H1 (cell line): ENCODE measurements around the gene EBF3. TPM values are rescaled to one million over a fixed set of nuclear protein-coding genes. Genes with fewer than 3 reads are reported as not detected.

Experiments
- CTCF ChIA-PET: fragments of 300-600 bp; sonication (Branson Sonifier 250); formaldehyde crosslinking; loops from one replicate; lab custom pipeline; 2021; ENCODE audit not compliant: partially characterized antibody; lab: Charles Lee
- POLR2A ChIA-PET: fragments of 300-600 bp; sonication (Branson Sonifier 250); formaldehyde crosslinking; loops from one replicate; lab custom pipeline; 2021; ENCODE audit warnings: inconsistent platforms; ENCODE audit not compliant: partially characterized antibody; lab: Charles Lee
- DNase-seq, 2 experiments: peaks; one replicate each; pipeline versions ENCODE4 v3.0.0 to v3.0.0-alpha.2; 2010 to 2022; ENCODE audit warnings: low spot score in 2 of 2, low read depth in 1 of 2, mixed read lengths in 1 of 2
- FAIRE-seq: peaks from 2 replicates; lab custom pipeline; 2011; peaks lifted over from hg19 to GRCh38; lab: Jason Lieb, UNC
- H2AFZ ChIP-seq: 2 replicates; pipeline ENCODE4 v1.8.1; 2012; ENCODE audit warnings: low read length, inconsistent platforms
- H2AK5ac ChIP-seq: 2 replicates; pipeline ENCODE4 v1.6.1; 2013; ENCODE audit warnings: low read depth, low read length
- H2BK120ac ChIP-seq: replicated peaks from 2 replicates; pipeline ENCODE3; 2013; ENCODE audit warnings: low read depth, low read length, inconsistent platforms
- H2BK12ac ChIP-seq: 2 replicates; pipeline ENCODE4 v1.6.1; 2013; ENCODE audit warnings: low read depth, low read length
- H2BK15ac ChIP-seq: 2 replicates; pipeline ENCODE4 v1.6.1; 2013; ENCODE audit warnings: low read length
- H2BK20ac ChIP-seq: 2 replicates; pipeline ENCODE4 v1.6.1; 2013; ENCODE audit warnings: low read length
- H2BK5ac ChIP-seq: 2 replicates; pipeline ENCODE4 v1.6.1; 2013; ENCODE audit warnings: low read depth, low read length
- H3K14ac ChIP-seq: 2 replicates; pipeline ENCODE4 v1.6.1; 2013; ENCODE audit warnings: inconsistent platforms; ENCODE audit not compliant: insufficient read length
- H3K18ac ChIP-seq: 2 replicates; pipeline ENCODE4 v1.6.1; 2013; ENCODE audit warnings: low read length; ENCODE audit errors: extremely low read depth
- H3K23ac ChIP-seq: 2 replicates; pipeline ENCODE4 v1.6.1; 2013; ENCODE audit warnings: inconsistent platforms; ENCODE audit not compliant: insufficient read length
- H3K23me2 ChIP-seq: 2 replicates; pipeline ENCODE4 v1.6.1; 2013; ENCODE audit warnings: low read depth, low read length
- H3K27ac ChIP-seq: 2 replicates; pipeline ENCODE4 v1.6.1; 2011; ENCODE audit warnings: low read depth, low read length, inconsistent platforms
- H3K27me3 ChIP-seq, 4 experiments: replicated peaks in 1 of 4; 1 replicate in 1 of 4; 2 replicates in 3 of 4; pipeline versions ENCODE4 v1.6.1 to v1.8.1; 2011 to 2013; ENCODE audit warnings: low read length in 3 of 4, mild to moderate bottlenecking in 3 of 4, inconsistent platforms in 2 of 4, mixed read lengths in 2 of 4, moderate library complexity in 1 of 4; ENCODE audit not compliant: control insufficient read depth in 3 of 4, insufficient read depth in 3 of 4; ENCODE audit errors: extremely low read depth in 1 of 4
- H3K36me3 ChIP-seq, 4 experiments: 2 replicates each; pipeline versions ENCODE4 v1.6.1 to v1.8.1; 2011 to 2013; ENCODE audit warnings: mild to moderate bottlenecking in 4 of 4, low read length in 3 of 4, moderate library complexity in 2 of 4, control low read depth in 1 of 4, inconsistent platforms in 1 of 4; ENCODE audit not compliant: insufficient read depth in 4 of 4, control insufficient read depth in 2 of 4
- H3K4ac ChIP-seq: replicated peaks from 2 replicates; pipeline ENCODE3; 2013; ENCODE audit warnings: low read length, low read depth, mixed read lengths, inconsistent platforms; ENCODE audit not compliant: insufficient read length
- H3K4me1 ChIP-seq, 4 experiments: replicated peaks in 1 of 4; 1 replicate in 1 of 4; 2 replicates in 3 of 4; pipeline versions ENCODE4 v1.6.1 to v1.8.1; 2011 to 2013; ENCODE audit warnings: low read length in 3 of 4, inconsistent platforms in 2 of 4, mixed read lengths in 1 of 4; ENCODE audit not compliant: insufficient read depth in 4 of 4, control insufficient read depth in 3 of 4
- H3K4me2 ChIP-seq, 2 experiments: 2 replicates each; pipeline versions ENCODE4 v1.6.1 to v1.8.1; 2011 to 2013; ENCODE audit warnings: low read depth in 2 of 2, low read length in 2 of 2, control low read depth in 1 of 2, inconsistent platforms in 1 of 2, mild to moderate bottlenecking in 1 of 2; ENCODE audit not compliant: insufficient read depth in 1 of 2
- H3K4me3 ChIP-seq, 4 experiments: fragments of 200-600, 300-600 bp in 1 of 4; sonication (generic), shearing (Covaris generic), sonication (Bioruptor Twin) in 1 of 4; 2 replicates each; pipeline versions ENCODE4 v1.5.1 to v1.8.1; 2011 to 2016; ENCODE audit warnings: low read length in 4 of 4, low read depth in 3 of 4, control low read depth in 2 of 4, inconsistent platforms in 2 of 4, mild to moderate bottlenecking in 2 of 4, mixed read lengths in 1 of 4, moderate library complexity in 1 of 4; ENCODE audit not compliant: insufficient read depth in 2 of 4; ENCODE audit errors: extremely low read depth in 1 of 4
- H3K56ac ChIP-seq: replicated peaks from 2 replicates; pipeline ENCODE3; 2013; ENCODE audit warnings: low read depth, mild to moderate bottlenecking, mixed read lengths, low read length, inconsistent platforms; ENCODE audit not compliant: insufficient read length
- H3K79me1 ChIP-seq: 2 replicates; pipeline ENCODE4 v1.6.1; 2013; ENCODE audit warnings: low read depth, low read length, control low read depth
- H3K79me2 ChIP-seq, 2 experiments: 2 replicates each; pipeline versions ENCODE4 v1.6.1 to v1.8.1; 2012 to 2013; ENCODE audit warnings: low read length in 2 of 2, mild to moderate bottlenecking in 2 of 2, inconsistent platforms in 1 of 2; ENCODE audit not compliant: insufficient read depth in 2 of 2, control insufficient read depth in 1 of 2
- H3K9ac ChIP-seq, 4 experiments: replicated peaks in 1 of 4; 1 replicate in 1 of 4; 2 replicates in 3 of 4; pipeline versions ENCODE4 v1.6.1 to v1.8.1; 2011 to 2013; ENCODE audit warnings: low read depth in 3 of 4, low read length in 3 of 4, control low read depth in 2 of 4, mild to moderate bottlenecking in 2 of 4, moderate library complexity in 2 of 4, inconsistent platforms in 1 of 4; ENCODE audit errors: extremely low read depth in 1 of 4
- H3K9me3 ChIP-seq, 2 experiments: 2 replicates each; pipeline versions ENCODE4 v1.6.1 to v1.8.1; 2012 to 2013; ENCODE audit warnings: mild to moderate bottlenecking in 2 of 2, moderate library complexity in 2 of 2, control low read depth in 1 of 2, inconsistent platforms in 1 of 2, low read depth in 1 of 2, low read length in 1 of 2, mixed read lengths in 1 of 2; ENCODE audit not compliant: insufficient read depth in 2 of 2
- H4K20me1 ChIP-seq, 2 experiments: replicated peaks in 1 of 2; 2 replicates each; pipeline versions ENCODE3 to v1.8.1; 2011 to 2013; ENCODE audit warnings: inconsistent platforms in 2 of 2, low read length in 2 of 2, mild to moderate bottlenecking in 1 of 2; ENCODE audit not compliant: insufficient read depth in 2 of 2, control insufficient read depth in 1 of 2
- H4K5ac ChIP-seq: 2 replicates; pipeline ENCODE4 v1.6.1; 2013; ENCODE audit warnings: low read length, low read depth, mixed read lengths, inconsistent platforms; ENCODE audit not compliant: insufficient read length
- H4K8ac ChIP-seq: 2 replicates; pipeline ENCODE4 v1.8.0; 2013; ENCODE audit warnings: mild to moderate bottlenecking, moderate library complexity, low read length, inconsistent platforms; ENCODE audit not compliant: insufficient read depth; ENCODE audit errors: extremely low read depth
- H4K91ac ChIP-seq: replicated peaks from 2 replicates; pipeline ENCODE3; 2013; ENCODE audit warnings: low read length, mixed read lengths, inconsistent platforms; ENCODE audit not compliant: insufficient read length
- CBX8 ChIP-seq: fragments of 300-800, 300-1000 bp; sonication (generic); IDR thresholded peaks from 2 replicates; pipeline ENCODE4 v1.7.1; 2016; ENCODE audit warnings: low read depth, low read length, borderline replicate concordance
- CTBP2 ChIP-seq: IDR thresholded peaks from 2 replicates; pipeline ENCODE4 v1.7.0; 2011; ENCODE audit warnings: borderline replicate concordance, mild to moderate bottlenecking, moderate library complexity, mixed read lengths, low read length; ENCODE audit not compliant: insufficient read depth, insufficient read length
- EGR1 ChIP-seq: IDR thresholded peaks from 2 replicates; pipeline ENCODE4 v1.6.1; 2011; ENCODE audit warnings: low read depth, low read length, borderline replicate concordance
- EZH2 ChIP-seq: fragments of 200-600 bp; sonication (generic); IDR thresholded peaks from 2 replicates; pipeline ENCODE4 v1.7.1; 2012; ENCODE audit warnings: low read depth, mild to moderate bottlenecking, moderate library complexity, low read length, inconsistent platforms; ENCODE audit not compliant: severe bottlenecking
- GABPA ChIP-seq: IDR thresholded peaks from 2 replicates; pipeline ENCODE4 v1.6.1; 2011; ENCODE audit warnings: mild to moderate bottlenecking, low read length, moderate library complexity, borderline replicate concordance; ENCODE audit not compliant: insufficient read depth
- NANOG ChIP-seq: IDR thresholded peaks from 2 replicates; pipeline ENCODE4 v1.6.1; 2011; ENCODE audit warnings: low read length, low read depth, mild to moderate bottlenecking, inconsistent platforms; ENCODE audit not compliant: insufficient read depth, poor library complexity, severe bottlenecking
- SIRT6 ChIP-seq: IDR thresholded peaks from one replicate; pipeline ENCODE4 v1.7.1; 2012; ENCODE audit warnings: low read length, inconsistent platforms
- whole genome bisulfite sequencing, 2 experiments: shearing (Covaris generic) in 1 of 2; methylation state at CpG; one replicate each; pipeline versions ENCODE4 v1.1.6 to v1.1.7; 2013 to 2015; ENCODE audit warnings: low lambda C conversion rate in 2 of 2, mixed read lengths in 2 of 2, inconsistent platforms in 1 of 2, low coverage in 1 of 2, missing lambda C conversion rate in 1 of 2; ENCODE audit not compliant: insufficient replicate concordance in 2 of 2, insufficient coverage in 1 of 2, insufficient read length in 1 of 2; ENCODE audit errors: extremely low coverage in 1 of 2, missing lambda C conversion rate in 1 of 2; 5-methylcytosine and 5-hydroxymethylcytosine counted together
- polyA plus RNA-seq, 7 experiments: library from polyadenylated mRNA; depleted of rRNA in 3 of 7; stranded (reverse) in 5 of 7; unstranded in 2 of 7; fragments of >200 nt in 5 of 7; fragments of 200-250 nt in 2 of 7; gene quantifications; 1 replicate in 5 of 7; 2 replicates in 1 of 7; 4 replicates in 1 of 7; pipeline versions ENCODE4 v1.2.1 to v1.2.3, GENCODE V29; 2011 to 2013; ENCODE audit warnings: missing spikeins in 2 of 7, mixed read lengths in 2 of 7
- total RNA-seq: library from RNA; stranded (reverse); fragmentation: NEBNext Ultra II Directional; extraction: Animal tissue kit (Norgen Biotek cat#: 25700); gene quantifications from 2 replicates; pipeline ENCODE4 v1.2.1, GENCODE V29; 2021

Gene EBF3
- total and polyA plus RNA-seq, 2 of the 8 experiments (the other 6 are each of a cell fraction or from before 2014, with no cell fraction given): 0.08 to 0.26 TPM

GRCh38 chr10:129867631-129868179 is 96.4 kb downstream of the EBF3 start:
- no peak overlapping the region for H2BK12ac ChIP-seq
- H4K5ac ChIP-seq: no peak overlapping the region
- H3K23me2 ChIP-seq: no peaks in the 10 kb centered on the region
- H2AK5ac ChIP-seq: no peak overlapping the region
- H3K9me3 ChIP-seq: no peaks in the 10 kb centered on the region
- 91% methylated on average over 36 of the region's 36 CpGs; no CpG with 5 or more reads in 1 of the 2 experiments for WGBS, 2 experiments
- POLR2A ChIA-PET: no interaction called here
- CTCF ChIA-PET: interaction anchor here (0.9 to 9.4 kb wide), 10 partner anchors 14 to 206 kb away, joined by 3 to 123 read pairs (median 4); no protein-coding TSS in a partner anchor
- no peak overlapping the region for H3K4me2 ChIP-seq
- no peak overlapping the region for H2AFZ ChIP-seq
- peaks cover 8 to 39% (median 17%) of the 10 kb centered on the region in 4 experiments for H3K4me1 ChIP-seq
- TF ChIP-seq SIRT6 (no peak), EZH2 (no peak), GABPA (no peak), CTBP2 (no peak), CBX8 (no peak), EGR1 (no peak), NANOG (no peak)
- H2BK5ac ChIP-seq: no peak overlapping the region
- FAIRE-seq (no peak), DNase-seq (no peak)
- no peaks in the 10 kb centered on the region for H3K79me2 ChIP-seq
- H3K9ac ChIP-seq: no peak overlapping the region
- H3K14ac ChIP-seq: no peak overlapping the region
- no peaks in the 10 kb centered on the region for H4K20me1 ChIP-seq
- no peaks in the 10 kb centered on the region for H3K79me1 ChIP-seq
- H2BK120ac ChIP-seq: no peak overlapping the region
- H3K27me3 ChIP-seq: 0 out of 7 replicates have a peak, but pooled peaks cover 0 to 2% (median 0%) of the 10 kb centered on the region in 4 experiments
- H4K91ac ChIP-seq: no peak overlapping the region
- H3K4ac ChIP-seq: no peak overlapping the region
- no peak overlapping the region for H3K4me3 ChIP-seq
- no peak overlapping the region for H3K23ac ChIP-seq
- H3K18ac ChIP-seq: no peak overlapping the region
- H4K8ac ChIP-seq: no peak overlapping the region; the same call in 1 of the 2 replicates
- no peak overlapping the region for H3K56ac ChIP-seq
- no peak overlapping the region for H2BK15ac ChIP-seq
- H3K27ac ChIP-seq: no peak overlapping the region
- H2BK20ac ChIP-seq: no peak overlapping the region
- H3K36me3 ChIP-seq: no peaks in the 10 kb centered on the region
